Activated CD8-positive, alpha-beta memory T cell treated with anti-CD3 and anti-CD28 coated beads, Interleukin-2, amount 50 U/mL, for 24 hours (primary cell): Measurements from ENCODE around the gene RAB10.
"Not testable (repeated sequence)": the region's sequence is repeated elsewhere in the genome, so short reads cannot be mapped to it uniquely, and the experiment has no call there.

Experiments
- DNase-seq: peaks from one replicate; pipeline ENCODE4 v3.0.0-alpha.2; 2020; ENCODE audit errors: extremely low read depth

Gene RAB10

GRCh38 chr2:26016012-26016705 is 17.7 kb upstream of the RAB10 start:
- DNase-seq, result no peak

DNA sequence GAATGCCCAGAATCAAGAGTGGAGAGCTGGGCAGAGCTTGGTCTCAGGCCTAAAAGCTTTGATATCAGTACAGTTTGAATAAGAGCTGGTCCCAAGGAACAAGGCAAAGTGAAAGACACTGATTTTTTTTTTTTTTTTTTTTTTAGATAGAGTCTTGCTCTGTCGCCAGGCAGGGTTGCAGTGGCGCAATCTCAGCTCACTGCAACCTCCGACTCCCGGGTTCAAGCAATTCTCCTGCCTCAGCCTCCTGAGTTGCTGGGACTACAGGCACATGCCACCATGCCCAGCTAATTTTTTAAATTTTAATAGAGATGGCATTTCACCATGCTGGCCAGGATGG is 17.2 kb upstream of the RAB10 start:
- not testable (repeated sequence) for DNase-seq

- DNase-seq, result no peak
Measured at GRCh38 chr2:26017464-26018183, 16.3 kb upstream of the RAB10 start.

- DNase-seq, result no peak
Measured at GRCh38 chr2:26018184-26019055, 15.5 kb upstream of the RAB10 start.

GRCh38 chr2:26020231-26020640 is 13.6 kb upstream of the RAB10 start:
- DNase-seq, result no peak

GRCh38 chr2:26024260-26024659 is 9.6 kb upstream of the RAB10 start:
- DNase-seq, result no peak

GRCh38 chr2:26025509-26025908 is 8.4 kb upstream of the RAB10 start:
- DNase-seq, result no peak

DNA sequence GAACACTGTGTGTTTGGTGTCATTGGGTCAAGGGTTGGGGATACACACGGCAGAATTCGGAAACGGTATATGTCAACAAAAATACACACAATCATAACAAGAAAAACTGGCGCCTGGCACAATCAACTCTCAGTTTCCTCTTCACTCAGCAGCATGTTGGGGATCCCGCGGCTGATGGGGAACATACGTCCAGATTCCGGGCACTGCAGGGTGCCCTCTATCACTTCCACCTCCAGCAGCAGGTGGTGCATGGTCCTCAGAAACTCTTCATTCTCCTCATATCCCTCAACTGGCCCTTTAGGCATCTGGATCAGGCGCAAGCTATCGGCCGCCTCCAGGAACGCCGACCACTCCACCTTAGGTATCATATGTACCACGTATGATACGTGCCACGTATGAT is 5.8 kb upstream of the RAB10 start:
- DNase-seq, result not testable (repeated sequence)

DNA sequence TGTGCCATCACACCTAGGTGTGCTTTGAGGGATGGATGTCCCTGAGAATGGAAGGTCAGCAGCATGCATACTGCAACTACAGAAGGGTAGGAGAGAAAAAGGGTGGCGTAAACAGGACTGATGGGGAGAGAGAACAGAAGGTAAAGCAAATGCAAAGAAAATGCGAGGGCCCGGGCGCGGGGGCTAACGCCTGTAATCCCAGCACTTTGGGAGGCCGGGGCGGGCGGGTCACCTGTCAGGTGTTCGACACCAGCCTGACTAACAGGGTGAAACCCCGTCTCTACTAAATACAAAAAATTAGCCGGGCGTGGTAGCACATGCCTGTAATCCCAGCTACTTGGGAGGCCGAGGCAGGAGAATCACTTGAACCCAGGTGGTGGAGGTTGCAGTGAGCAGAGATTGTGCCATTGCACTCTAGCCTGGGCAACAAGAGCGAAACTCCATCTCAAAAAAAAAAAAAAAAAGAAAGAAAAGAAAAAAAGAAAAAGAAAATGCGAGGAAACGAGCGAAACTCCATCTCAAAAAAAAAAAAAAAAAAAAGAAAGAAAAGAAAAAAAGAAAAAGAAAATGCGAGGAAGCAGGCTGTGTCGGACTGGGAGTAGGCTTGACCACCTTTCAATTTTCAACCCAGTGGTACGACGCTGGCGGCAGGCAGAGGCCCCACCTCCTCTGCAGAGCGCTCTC is 1.2 kb upstream of the RAB10 start:
- DNase-seq, result not testable (repeated sequence)

- no peak for DNase-seq
Measured at GRCh38 chr2:26033270-26033817, 540 bp upstream of the RAB10 start.

DNA sequence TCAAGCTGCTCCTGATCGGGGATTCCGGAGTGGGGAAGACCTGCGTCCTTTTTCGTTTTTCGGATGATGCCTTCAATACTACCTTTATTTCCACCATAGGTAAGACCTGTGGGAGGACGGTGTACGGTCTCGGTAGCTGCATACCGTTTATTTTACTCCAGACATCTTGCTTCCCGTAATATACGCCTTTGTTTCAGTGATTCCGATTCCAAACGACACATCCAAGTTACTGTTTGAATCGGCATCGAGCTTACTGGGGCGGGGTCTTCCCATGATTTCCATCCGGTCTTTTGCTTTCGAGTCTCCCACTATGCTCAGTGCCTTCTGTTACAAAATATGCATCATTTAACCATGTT is 731 bp downstream of the RAB10 start:
- DNase-seq, result no peak

GRCh38 chr2:26035090-26035743 is 1.3 kb downstream of the RAB10 start:
- DNase-seq, result no peak

- no peak for DNase-seq
Measured at GRCh38 chr2:26039603-26040323, 5.9 kb downstream of the RAB10 start.

GRCh38 chr2:26043109-26043508 is 9.2 kb downstream of the RAB10 start:
- DNase-seq, result no peak

DNA sequence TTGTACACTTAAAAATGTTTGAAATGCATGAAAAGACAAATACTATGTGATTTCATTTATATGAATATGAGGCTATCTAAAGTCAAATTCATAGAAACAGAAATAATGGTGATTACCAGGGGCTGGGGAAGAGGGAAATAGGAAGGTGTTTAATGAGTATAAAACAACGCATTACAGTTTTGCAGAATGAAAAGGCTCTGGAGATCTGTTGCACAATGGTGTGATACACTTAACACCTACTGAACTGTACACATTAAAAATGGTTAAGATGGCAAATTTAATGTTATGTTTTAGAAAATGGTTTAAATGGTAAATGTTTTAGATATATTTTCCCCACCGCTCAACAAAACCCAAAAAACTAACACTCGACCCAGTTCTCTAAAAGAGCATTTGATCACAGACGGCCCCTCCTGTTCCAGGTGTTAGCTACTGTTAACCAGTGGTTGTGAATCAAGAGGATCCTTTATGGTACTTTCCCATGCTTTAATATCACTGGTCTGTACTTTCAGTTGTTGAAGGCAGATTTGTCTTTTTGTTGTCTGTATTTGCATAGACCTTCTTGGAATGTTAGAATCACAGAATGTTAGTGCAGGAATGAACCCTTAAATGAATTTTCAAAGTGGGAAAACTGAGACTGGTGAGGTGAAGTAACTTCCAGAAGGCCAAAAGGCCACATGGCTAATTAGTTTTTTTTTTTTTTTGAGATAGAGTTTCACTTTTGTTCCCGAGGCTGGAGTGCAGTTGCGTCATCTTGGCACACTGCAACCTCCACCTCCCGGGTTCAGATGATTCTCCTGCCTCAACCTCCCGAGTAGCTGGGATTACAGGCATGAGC is 10.2 kb downstream of the RAB10 start:
- no peak for DNase-seq

DNA sequence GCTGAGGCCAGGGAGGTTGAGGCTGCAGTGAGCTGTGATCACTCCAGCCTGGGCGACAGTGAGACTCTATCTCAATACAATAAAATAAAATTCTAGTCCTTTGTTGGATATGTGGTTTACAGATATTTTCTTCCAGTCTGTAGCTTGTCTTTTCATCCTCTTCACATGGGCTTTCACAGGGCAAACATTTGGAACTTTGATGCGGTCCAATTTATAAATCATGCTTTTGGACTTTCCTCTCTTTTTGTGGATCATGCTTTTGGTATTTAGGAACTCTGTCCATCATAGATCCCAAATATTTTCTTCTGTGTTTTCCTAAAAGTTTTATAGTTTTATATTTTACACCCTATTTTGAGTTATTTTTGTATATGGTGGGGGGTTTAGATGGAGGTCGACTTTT is 14.9 kb downstream of the RAB10 start:
- DNase-seq, result no peak

DNA sequence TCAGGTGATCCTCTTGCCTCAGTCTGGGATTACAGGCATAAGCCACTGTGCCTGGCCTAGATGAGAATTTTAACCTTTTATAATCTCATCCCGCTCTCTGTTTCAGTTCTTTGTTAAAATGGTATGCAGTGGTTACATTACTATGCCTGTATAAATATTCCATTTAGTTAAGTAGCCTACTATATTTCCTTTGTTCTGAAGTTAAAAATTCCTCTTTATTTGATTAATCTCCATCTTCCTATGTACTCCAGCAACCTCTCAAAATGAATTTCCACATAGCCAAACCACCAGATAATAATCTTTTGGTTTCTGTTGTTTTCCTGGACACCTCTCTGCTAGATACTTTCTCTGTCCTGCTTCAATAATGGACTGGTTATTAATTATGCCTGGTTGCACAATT is 15.8 kb downstream of the RAB10 start:
- DNase-seq, result no peak

- DNase-seq, result no peak
Measured at GRCh38 chr2:26052740-26053139, 18.9 kb downstream of the RAB10 start.

GRCh38 chr2:26054598-26055348 is 20.9 kb downstream of the RAB10 start:
- DNase-seq, result no peak
